NB4 (cell line): ENCODE measurements around the gene AK9.

Source experiments
- DNase-seq: peaks from one replicate; pipeline ENCODE4 v3.0.0; 2010; ENCODE audit warnings: low read depth
- H3K4me3 ChIP-seq: one replicate; pipeline ENCODE4 v1.5.1; 2011; ENCODE audit warnings: mild to moderate bottlenecking, low read depth, low read length, moderate library complexity
- MAX ChIP-seq: IDR thresholded peaks from 2 replicates; pipeline ENCODE4 v1.6.1; 2011; ENCODE audit warnings: low read depth, low read length
- MYC ChIP-seq: IDR thresholded peaks from 2 replicates; pipeline ENCODE4 v1.6.1; 2011; ENCODE audit warnings: low read depth, low read length
- POLR2A ChIP-seq: IDR thresholded peaks from 2 replicates; pipeline ENCODE4 v1.6.1; 2011; ENCODE audit warnings: mild to moderate bottlenecking; ENCODE audit not compliant: insufficient read length; ENCODE audit errors: extremely low read depth
- TF ChIP-seq, protein P1 (sequence below): IDR thresholded peaks from one replicate; pipeline ENCODE4 v1.5.1; 2012; ENCODE audit warnings: low read depth, low read length

The AK9 gene

GRCh38 chr6:109660526-109661320 is 30.3 kb downstream of the AK9 start:
- H3K4me3 ChIP-seq = no peak overlapping the region
- no peak for TF ChIP-seq MAX
- no peak for TF ChIP-seq POLR2A
- TF ChIP-seq MYC = no peak
- TF ChIP-seq, protein P1, sequence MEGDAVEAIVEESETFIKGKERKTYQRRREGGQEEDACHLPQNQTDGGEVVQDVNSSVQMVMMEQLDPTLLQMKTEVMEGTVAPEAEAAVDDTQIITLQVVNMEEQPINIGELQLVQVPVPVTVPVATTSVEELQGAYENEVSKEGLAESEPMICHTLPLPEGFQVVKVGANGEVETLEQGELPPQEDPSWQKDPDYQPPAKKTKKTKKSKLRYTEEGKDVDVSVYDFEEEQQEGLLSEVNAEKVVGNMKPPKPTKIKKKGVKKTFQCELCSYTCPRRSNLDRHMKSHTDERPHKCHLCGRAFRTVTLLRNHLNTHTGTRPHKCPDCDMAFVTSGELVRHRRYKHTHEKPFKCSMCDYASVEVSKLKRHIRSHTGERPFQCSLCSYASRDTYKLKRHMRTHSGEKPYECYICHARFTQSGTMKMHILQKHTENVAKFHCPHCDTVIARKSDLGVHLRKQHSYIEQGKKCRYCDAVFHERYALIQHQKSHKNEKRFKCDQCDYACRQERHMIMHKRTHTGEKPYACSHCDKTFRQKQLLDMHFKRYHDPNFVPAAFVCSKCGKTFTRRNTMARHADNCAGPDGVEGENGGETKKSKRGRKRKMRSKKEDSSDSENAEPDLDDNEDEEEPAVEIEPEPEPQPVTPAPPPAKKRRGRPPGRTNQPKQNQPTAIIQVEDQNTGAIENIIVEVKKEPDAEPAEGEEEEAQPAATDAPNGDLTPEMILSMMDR = no peak
- no peak for DNase-seq

DNA sequence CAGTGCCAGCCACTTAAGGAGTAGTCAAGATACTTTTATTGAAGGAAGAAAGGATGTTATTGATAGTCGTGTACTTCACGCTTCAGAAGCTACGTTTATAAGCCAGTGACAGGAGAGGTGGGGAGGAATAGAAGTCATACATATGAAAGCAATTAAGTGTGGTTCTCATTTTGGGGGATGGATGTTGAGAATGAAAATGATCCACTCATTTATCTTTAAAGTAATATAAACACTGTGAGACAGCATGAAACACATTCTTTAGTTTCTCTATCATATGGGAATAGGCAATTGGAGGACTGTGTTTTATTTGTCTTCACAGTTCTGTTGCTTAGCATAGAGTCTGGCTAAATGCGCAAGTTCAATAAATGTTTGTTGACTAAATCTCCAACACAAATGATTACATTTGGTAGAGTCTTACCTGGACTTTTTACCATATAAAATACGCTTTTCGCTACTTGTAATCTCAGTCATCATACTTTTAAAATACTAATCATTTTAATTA is 35.2 kb downstream of the AK9 start:
- TF ChIP-seq MYC (no peak), MAX (no peak), POLR2A (no peak)
- TF ChIP-seq, protein P1 = no peak
- no peak for DNase-seq
- no peak overlapping the region for H3K4me3 ChIP-seq

DNA sequence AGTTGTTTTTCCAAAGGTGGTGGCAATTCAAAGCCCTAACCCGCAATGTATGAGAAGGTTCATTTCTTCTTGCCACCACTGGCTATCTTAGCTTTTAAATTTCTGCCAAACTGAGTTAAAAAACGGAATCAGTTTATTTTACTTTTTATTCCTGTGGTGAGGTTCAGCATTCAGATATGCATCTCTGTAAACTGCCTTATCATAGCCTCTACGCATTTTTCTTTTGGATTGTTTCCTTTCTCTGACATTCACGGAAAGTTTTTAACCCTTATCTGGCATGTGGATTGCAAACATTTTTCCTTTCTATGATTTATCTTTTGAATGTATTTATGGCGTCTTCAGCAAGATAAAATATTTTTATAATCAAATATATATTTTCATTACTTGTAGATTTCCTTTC is 37.7 kb downstream of the AK9 start:
- no peak overlapping the region for H3K4me3 ChIP-seq
- no peak for DNase-seq
- TF ChIP-seq POLR2A = no peak
- TF ChIP-seq MAX = no peak
- TF ChIP-seq, protein P1 = no peak
- no peak for TF ChIP-seq MYC

GRCh38 chr6:109644131-109644530 is 46.9 kb downstream of the AK9 start:
- no peak for TF ChIP-seq MYC
- no peak for TF ChIP-seq MAX
- TF ChIP-seq, protein P1 = no peak
- no peak for TF ChIP-seq POLR2A
- no peak overlapping the region for H3K4me3 ChIP-seq
- no peak for DNase-seq

DNA sequence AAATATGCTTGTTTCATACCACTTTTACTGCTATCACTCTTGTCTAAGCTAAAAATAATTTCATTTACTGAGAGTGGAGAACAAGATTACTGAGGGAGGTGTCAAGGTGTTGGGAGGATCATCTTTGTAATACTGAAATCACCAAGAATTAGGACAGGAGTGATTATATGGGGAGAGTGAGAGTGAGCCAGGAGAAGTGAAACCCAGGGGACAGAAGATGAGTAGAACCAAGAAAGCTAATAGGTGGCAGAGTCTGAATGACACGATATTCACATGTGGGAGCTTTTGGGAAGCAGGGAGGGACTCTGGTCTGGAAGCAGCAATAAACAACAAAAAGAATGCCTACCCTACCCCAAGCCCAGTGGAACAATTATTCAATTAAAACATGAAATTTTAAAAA is 58.6 kb downstream of the AK9 start:
- TF ChIP-seq POLR2A (no peak), MYC (no peak), MAX (no peak)
- TF ChIP-seq, protein P1 = no peak
- DNase-seq = no peak

More for the DNA sequence above, 58.6 kb downstream of the AK9 start:
- H3K4me3 ChIP-seq = no peak overlapping the region
